ENCODE data around the gene TBKBP1. TPM values are rescaled to one million over a fixed set of nuclear protein-coding genes. Genes with fewer than 3 reads are reported as not detected.
"Not testable (repeated sequence)": the region's sequence is repeated elsewhere in the genome, so short reads cannot be mapped to it uniquely, and the experiment has no call there.

TBKBP1 gene
- total RNA-seq, 1 donor from 2014 or later: 14.8 TPM

GRCh38 chr17:47678196-47678595 lies 15.8 kb upstream of the TBKBP1 start:
- no peak for DNase-seq

GRCh38 chr17:47682138-47682537 lies 11.8 kb upstream of the TBKBP1 start:
- DNase-seq: no peak

DNA sequence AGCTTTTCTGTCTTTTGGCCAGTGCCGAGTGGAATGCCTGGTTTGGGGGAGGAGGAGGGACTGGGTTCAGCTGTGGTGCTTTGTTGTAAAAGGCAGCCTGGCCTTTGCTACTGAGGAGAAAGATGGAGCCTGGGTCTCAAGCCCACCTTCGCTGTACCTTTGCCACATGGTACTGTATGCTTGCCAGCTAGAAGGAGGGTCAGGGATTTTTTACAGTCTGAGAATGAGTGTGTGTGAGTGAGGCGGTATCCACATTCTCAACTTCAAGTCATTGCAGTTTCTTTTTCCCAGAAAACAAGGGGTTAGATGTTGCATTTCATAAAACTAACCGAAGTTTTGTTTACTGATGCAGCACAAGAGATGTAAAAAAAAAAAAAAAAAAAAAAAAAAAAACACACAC lies 11.2 kb upstream of the TBKBP1 start:
- DNase-seq: not testable (repeated sequence)

DNA sequence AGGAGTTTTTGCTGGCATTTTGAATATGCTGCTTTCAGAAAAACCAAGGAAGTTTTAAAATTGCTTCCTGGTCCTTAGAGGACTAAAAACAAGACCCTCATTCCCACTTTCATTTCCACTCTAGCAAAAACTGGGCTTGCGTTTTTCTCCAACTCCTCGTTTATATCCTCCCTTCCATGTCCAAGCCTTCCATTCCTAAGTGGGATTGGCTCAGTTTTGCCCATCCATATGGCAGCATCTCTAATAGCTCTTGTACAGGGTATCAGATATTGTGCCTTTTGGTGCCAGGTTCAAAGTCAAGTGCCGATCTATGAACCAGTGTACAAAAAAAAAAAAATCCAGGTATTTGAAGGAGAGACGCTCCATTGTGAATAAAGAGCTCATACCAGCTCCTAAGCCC lies 9.9 kb upstream of the TBKBP1 start:
- no peak for DNase-seq

DNA sequence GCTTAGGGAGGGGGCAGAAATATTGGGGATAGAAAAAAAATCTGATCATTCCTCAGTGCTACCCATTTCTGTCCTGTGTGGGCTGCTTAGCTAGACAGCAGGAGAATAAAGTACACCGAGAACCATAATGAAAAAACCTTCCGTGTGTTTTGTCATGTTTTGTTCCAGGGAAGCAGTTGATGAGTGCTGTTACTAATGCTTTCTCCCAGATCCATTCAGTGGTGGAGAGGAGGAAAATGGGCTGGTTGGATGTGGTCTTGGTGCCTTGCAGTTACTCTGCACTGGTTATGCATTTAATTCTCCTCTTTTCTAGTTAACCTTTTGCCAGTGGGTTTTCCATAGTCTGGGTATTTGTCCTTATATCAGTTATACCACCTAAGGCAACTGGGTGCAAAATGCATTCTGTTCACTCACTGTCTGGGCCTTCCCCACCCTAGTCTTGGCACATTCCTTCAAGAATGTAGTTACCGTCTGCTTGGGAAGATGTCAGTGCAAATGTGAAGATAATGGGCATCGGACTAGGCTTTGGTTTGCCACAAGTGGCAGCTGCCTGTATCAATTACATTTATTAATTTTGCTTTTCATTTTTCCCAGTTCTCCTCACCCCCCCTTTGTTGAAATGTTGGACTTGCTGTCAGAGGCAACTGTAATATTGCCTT lies 9.3 kb upstream of the TBKBP1 start:
- DNase-seq: no peak

GRCh38 chr17:47685556-47686275 lies 8.2 kb upstream of the TBKBP1 start:
- DNase-seq: no peak

DNA sequence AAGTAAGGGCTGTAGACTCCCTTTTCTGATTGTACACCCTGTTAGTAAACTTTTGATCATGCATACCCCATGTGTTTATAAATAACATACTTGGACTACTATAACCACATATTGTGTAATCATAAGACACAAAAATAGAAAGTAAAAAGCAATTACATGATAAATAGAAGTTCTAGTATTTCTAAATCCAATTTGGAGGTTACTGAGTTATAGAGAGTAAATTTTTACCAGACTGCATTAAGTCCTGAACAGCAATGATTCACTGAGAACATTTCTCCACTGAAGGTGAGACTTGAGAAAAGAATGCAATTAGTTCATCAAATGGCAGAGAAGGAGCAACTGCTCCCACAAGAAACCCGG lies 7.7 kb upstream of the TBKBP1 start:
- peak; percentile 22 for DNase-seq

DNA sequence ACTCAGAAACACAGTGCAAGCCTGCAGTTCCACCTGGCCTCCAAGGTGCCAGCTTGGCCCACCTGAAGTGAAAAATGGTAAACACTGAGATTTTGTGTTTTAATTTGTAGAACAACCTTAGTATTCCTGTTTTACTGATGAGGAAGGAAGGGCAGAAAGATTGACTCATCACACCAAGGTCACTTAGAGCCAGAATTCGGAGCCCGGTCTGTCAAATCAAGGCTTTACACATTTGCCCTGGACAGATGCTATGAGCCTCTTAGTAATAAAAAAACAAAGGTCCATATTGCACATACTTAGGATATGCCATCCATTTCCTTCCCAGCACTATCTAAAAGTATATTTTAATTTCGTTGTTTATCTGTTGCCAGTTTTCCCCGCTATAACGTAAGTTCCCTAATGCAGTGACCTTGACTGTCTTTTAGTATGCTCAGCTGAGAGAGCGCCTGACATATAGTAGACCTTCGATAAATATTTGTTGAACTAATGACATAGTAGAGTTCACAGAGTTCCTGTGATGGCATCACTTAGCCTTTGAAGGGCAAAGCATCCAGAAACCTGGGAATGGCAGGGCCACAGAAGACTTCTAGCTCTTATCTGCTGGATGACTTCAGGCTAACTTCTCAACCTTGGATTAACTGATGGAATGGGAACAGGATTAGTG lies 7.2 kb upstream of the TBKBP1 start:
- DNase-seq: peak; percentile 67

DNA sequence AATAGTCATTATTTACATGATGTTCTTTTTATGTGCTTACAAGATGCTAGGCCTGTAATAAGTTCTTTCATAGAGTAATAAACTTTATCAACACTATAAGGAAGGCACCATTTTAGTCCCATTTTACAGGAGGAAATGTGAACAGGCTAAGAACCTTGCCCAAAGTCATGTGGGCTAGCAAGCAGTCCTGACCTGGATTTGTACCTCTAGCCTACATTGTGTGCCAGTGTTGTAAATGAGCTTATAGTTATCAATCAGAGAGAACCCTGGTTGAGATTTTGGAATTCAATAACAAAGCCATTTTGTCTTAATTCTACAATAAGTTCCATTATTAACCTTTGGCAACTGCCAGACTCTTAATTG lies 6.7 kb upstream of the TBKBP1 start:
- no peak for DNase-seq

GRCh38 chr17:47687748-47688147 lies 6.2 kb upstream of the TBKBP1 start:
- DNase-seq: no peak

DNA sequence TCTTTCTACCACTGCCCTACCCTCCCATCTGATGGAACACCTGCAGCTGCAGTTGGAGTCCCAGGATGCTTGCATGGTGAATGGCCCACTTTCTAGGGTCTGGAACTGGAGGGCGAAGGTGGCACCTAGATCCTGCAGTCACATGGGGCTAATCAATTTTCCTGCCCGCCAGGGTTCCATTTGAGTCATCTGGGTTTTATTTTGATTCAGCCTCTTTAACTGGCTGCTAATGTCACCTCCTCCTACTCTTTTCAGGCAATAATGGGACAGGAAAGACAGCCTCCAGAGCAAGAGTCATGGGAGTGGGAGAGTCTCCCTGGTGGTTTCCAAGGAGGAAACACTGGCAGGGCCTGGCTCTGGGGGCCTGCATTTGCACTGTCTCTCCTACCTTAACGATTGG lies 3.8 kb upstream of the TBKBP1 start:
- DNase-seq: no peak

- no peak for DNase-seq
Observed at GRCh38 chr17:47692137-47692894, 1.6 kb upstream of the TBKBP1 start.

DNA sequence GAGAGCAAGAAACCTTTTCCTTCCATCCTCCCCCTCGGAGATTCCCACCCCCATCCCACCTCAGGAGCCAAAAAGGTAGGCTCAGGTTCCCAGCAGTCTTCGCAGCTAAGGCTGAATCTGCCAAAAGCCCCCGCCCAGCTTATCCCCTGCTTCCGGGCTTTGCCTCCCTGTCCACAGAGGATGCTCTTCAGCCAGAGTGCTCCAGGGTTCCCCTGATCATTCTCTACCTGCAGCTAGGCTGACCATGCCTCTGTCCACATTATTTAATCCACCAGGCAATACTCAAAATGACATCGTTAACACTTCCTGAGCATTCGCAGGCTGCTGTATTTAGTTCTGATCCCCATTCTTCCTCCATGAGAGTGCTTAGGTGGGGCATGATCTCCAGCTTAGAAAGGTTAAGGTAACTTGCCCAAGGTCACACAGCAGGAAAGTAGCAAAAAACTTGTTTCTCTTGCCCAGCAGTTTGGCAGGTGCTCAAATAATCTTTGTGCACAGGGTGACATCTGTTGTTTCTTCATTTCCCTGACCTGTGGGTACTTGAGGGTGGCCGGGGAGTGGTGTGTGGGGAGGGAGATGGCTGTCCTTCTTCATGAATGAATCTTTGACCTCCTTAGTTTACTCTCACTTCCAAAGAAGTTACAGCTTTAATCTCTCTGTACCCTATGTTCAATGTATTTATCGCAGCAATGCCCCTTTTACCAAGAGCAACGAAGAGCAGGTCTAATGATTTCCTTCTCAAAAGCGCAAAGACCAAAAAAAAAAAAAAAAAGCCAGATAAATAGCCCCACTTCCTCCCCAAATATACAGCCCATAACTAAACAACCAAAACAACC lies 848 bp upstream of the TBKBP1 start:
- peak; percentile 14 for DNase-seq

DNA sequence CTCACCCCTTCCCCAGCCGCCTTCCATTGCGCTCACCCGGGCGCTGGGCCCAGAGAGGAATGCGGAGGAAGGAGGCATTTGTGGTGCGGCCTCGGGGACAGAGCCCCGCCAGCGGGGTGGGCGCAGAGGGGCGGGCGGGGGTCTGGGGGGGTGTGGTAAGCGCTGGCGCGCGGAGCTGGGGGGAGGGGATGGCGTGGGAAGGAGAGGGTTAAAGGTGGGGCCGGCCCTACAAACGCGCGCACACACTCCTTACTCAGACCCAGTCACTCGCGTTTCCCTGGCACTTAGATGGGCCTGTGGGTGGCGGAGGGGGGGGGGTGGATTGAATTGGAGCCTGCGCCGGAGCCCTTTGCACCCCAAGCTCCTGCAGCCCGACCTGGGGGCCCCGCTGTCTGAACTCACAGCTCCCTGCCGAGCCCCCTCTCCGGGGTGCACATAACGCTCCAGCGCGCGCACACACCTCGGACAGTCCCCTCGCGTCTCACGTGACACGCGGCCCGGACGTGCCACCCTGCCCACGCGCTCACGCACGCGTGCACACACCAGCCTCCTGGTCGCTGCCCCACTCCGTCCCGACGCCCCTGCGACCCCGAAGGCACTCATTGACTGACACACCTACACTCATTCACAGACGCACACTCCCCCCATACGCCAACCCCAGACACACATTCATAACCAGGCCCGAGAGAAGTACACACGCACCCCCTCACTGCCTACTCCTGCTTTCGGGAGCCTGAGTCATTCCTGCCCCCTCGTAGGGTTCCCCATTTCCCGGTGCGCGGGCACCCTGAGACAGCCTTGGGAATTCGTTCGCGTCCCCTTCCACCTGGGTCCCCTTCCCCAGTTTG lies 844 bp downstream of the TBKBP1 start:
- peak; percentile 60 for DNase-seq

GRCh38 chr17:47695429-47696376 lies 1.7 kb downstream of the TBKBP1 start:
- peak; percentile 46 for DNase-seq

GRCh38 chr17:47696717-47697642 lies 3.0 kb downstream of the TBKBP1 start:
- no peak for DNase-seq

GRCh38 chr17:47697906-47698711 lies 4.1 kb downstream of the TBKBP1 start:
- no peak for DNase-seq

Measured in dermis blood vessel endothelial cell (primary cell).